ENCODE measurements around the gene NUP160.

GRCh38 chr11:47863189-47863897 lies 15.2 kb upstream of the NUP160 start:
- TF ChIP-seq CTCF (IDR thresholded peaks at IDR 0.05; ENCODE audit: insufficient read depth, low read length, poor library complexity, severe bottlenecking) (no peak), EZH2phosphoT487 (conservative IDR thresholded peaks at IDR 0.05; ENCODE audit: low read length) (no peak)

Data from SU-DHL-6 (cell line).